T-helper 9 cell (primary cell): ENCODE results near the gene HOXC13.

Source experiments
- DNase-seq: peaks from one replicate; pipeline ENCODE4 v3.0.0-alpha.2; 2020

The HOXC13 gene

DNA sequence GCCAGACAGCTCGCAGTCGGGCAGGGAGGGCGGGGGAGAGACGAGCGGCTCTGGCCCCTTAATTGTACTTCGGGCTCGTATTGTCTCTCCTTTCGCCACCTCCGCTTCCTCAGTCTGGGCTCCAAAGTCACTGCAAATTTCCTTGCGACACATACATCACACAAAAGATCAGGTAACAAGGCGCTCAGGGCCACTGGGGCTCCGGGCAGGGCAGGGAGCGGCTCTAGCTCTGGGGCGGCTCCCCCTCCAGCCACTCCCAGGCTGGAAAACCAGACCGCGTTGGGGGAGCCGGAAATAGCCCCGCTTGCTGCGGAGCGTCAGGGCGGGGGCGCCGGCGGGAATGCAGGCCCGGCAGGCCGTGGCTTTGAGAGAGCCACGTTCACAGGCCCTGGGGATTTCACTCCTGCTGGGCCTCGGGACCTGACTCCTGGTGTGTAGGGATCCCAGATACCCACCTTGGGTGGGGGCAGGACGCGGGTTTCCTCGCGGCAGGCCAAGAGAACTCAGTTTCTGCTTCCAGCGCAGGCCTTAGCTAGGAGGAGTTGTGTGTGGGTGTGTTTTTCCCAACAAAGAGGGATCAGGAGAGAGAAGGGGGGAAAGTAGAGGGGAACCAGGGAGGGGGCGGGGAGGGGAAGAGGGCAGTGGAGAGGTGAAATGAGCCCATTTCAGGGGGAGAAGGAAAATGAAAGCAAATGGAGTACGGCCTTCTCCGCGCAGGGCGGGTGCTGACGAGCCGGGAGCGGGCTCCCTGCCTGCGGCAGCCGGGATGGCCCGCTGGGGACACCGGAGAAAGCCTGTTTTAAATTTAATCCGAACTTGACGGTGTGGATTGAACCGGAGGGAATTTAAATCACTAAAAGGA, 57.0 kb downstream of the HOXC13 start:
- DNase-seq, result no peak
